ENCODE data around the gene LSP1.
A peak's percentile ranks its signal among the peaks of the same experiment; 100 is the strongest.
"Not testable (repeated sequence)": the region's sequence is repeated elsewhere in the genome, so short reads cannot be mapped to it uniquely, and the experiment has no call there.

The LSP1 gene

GRCh38 chr11:1852877-1853276, at the start of gene LSP1:
LSP1 (plus strand) TSS chr11:1853084; CDS start chr11:1853145, 61 bp downstream.
- in situ Hi-C loops (cut with MboI; ENCODE audit: low pct_unique_long_range_greater_than_20kb, low sequenced_read_pairs), result no loop called here
- peak; percentile 90 for DNase-seq

GRCh38 chr11:1803246-1803645, 49.6 kb upstream of the LSP1 start:
- in situ Hi-C loops (cut with MboI; ENCODE audit: low pct_unique_long_range_greater_than_20kb, low sequenced_read_pairs), result no loop called here
- no peak for DNase-seq

DNA sequence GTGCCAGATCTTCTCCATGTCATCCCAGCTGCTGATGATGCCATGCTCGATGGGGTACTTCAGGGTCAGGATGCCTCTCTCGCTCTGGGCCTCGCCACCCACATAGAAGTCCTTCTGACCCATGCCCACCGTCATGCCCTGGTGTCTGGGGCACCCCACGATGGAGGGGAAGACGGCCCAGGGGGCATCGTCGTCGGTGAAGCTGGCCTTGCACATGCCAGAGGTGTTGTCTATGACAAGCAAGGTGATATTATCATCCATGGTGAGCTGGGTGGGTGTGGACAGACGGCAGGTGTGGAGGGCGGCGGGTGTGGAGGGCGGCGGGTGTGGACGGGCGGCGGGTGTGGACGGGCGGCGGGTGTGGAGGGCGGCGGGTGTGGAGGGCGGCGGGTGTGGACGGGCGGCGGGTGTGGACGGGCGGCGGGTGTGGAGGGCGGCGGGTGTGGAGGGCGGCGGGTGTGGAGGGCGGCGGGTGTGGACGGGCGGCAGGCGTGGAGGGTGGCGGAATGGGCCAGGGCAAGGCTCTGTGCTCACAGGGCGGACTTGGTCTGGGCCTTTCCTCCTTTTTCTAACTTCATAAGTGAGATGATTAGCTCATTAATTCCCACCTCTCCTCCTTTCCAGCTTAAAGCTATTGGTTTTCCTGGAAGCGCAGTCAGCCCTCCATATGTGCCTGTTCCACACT, 48.9 kb upstream of the LSP1 start:
- DNase-seq; in situ Hi-C loops (cut with MboI; ENCODE audit: low pct_unique_long_range_greater_than_20kb, low sequenced_read_pairs): not testable (repeated sequence)

GRCh38 chr11:1805525-1805924, 47.4 kb upstream of the LSP1 start:
- no peak for DNase-seq
- in situ Hi-C loops (cut with MboI; ENCODE audit: low pct_unique_long_range_greater_than_20kb, low sequenced_read_pairs), result no loop called here

DNA sequence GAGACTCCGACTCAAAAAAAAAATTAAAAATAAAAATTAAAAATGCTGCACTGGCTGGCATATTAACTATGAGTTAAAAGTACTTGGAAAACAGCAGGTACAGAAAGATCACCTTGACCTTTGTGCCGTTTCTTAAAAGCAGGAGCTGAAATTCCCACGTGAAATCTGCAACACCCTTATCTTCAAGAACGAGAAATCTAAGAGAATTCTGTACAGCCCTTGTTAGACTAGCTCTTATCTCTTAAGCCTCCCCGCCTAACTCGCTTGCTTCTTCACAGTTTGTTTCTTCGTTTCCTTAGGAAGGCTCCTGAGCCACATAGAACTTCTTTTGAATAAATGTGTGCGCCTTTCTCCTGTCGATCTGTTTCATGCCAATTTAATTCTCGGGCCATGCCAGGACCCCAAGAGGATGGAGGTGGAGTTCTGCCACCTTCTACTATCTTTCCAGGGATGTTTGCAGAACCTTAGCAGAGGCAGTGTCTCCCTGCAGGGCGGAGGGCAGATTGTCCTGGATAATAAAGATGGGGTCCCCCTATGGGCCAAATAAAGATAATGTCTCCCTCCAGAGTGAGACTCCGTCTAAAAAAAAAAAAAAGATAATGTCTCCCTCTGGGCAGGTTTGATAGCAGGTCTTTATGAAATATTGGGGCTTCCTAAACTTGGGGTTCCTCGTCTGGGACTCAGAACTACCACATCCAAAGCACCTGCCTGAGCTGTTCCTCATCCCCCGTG, 45.5 kb upstream of the LSP1 start:
- DNase-seq, result peak; percentile 15

DNA sequence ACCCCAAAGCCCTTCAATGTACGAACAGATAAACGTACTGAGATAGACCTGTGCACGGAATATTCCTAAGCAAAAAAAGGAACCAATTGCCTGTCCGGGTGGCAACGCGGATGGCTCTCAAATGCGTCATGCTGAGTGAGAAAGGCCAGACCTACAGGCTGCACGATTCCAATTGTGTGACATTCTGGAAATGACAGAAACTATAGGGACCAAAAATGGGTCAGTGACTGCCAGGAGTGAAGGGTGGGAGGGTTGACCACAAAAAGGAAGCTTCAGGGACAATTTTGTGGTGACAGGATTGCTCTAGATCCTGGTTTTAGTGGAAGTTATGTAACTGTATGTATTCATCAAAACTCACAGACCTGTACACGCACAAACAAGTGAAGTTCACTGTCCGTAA, 42.1 kb upstream of the LSP1 start:
- peak; percentile 84 for DNase-seq
- in situ Hi-C loops (cut with MboI; ENCODE audit: low pct_unique_long_range_greater_than_20kb, low sequenced_read_pairs), result no loop called here

More for the DNA sequence above, 45.5 kb upstream of the LSP1 start:
- in situ Hi-C loops (cut with MboI; ENCODE audit: low pct_unique_long_range_greater_than_20kb, low sequenced_read_pairs), result no loop called here

- in situ Hi-C loops (cut with MboI; ENCODE audit: low pct_unique_long_range_greater_than_20kb, low sequenced_read_pairs), result no loop called here
- DNase-seq, result no peak
These were observed 40.6 kb upstream of the LSP1 start for GRCh38 chr11:1812274-1812673.

DNA sequence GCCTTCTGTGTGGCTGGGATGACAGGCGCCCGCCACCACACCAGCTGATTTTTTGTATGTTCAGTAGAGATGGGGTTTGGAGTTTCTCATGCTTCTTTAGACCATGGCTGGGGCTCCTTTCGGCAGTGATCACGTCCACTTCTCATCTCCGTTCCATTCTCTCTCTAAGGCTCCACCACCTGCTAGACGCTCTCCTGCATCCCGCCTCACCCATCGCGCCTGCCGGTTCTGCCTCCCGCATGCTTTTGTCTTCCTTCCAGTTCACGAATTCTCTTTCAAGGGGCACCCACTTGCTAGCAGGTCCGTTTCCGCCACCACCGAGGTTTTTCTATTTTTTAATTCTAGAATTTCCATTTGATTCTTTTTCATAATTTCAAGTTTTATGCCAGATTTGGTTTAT, 40.1 kb upstream of the LSP1 start:
- in situ Hi-C loops (cut with MboI; ENCODE audit: low pct_unique_long_range_greater_than_20kb, low sequenced_read_pairs), result no loop called here
- DNase-seq, result no peak

DNA sequence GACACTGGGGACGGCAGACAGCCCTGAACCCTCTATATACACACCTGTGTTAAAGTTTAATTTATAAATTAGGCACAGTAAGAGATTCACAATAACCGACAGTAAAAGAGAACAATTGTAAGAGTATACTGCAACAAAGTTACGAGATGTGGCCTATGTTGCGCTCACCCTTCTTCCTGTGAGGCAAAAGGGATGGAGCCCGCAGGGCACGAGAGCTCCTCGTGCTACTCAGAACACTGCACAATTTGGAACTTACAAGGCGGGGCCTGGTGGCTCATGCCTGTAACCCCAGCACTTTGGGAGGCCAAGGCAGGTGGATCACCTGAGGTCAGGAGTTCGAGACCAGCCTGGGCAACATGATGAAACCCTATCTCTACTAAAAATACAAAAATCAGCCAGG, 39.5 kb upstream of the LSP1 start:
- in situ Hi-C loops (cut with MboI; ENCODE audit: low pct_unique_long_range_greater_than_20kb, low sequenced_read_pairs); DNase-seq: not testable (repeated sequence)

- in situ Hi-C loops (cut with MboI; ENCODE audit: low pct_unique_long_range_greater_than_20kb, low sequenced_read_pairs), result no loop called here
- no peak for DNase-seq
These were observed 38.2 kb upstream of the LSP1 start for GRCh38 chr11:1814691-1815090.

- DNase-seq, result no peak
- in situ Hi-C loops (cut with MboI; ENCODE audit: low pct_unique_long_range_greater_than_20kb, low sequenced_read_pairs), result no loop called here
These were observed 37.6 kb upstream of the LSP1 start for GRCh38 chr11:1815311-1815710.

DNA sequence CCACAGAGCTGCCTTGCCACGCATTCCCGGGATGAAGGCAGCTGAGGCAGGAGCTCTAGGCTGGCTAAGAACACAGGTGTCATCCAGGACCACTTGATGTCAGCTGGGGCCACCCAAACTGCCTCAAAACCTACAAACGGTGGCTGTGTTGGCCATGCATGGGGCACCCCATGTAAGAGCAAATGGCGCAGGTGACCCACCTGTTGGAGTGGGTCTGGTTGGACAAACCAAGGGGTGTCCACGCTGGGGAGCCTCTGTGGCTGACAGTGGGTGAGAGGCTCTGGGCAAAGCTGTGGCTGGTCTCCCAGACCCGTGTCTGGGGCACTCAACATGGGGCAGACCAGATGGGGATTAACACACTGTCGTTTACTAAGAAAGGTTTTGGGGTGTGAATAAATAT, 37.1 kb upstream of the LSP1 start:
- in situ Hi-C loops (cut with MboI; ENCODE audit: low pct_unique_long_range_greater_than_20kb, low sequenced_read_pairs), result no loop called here
- DNase-seq, result no peak

DNA sequence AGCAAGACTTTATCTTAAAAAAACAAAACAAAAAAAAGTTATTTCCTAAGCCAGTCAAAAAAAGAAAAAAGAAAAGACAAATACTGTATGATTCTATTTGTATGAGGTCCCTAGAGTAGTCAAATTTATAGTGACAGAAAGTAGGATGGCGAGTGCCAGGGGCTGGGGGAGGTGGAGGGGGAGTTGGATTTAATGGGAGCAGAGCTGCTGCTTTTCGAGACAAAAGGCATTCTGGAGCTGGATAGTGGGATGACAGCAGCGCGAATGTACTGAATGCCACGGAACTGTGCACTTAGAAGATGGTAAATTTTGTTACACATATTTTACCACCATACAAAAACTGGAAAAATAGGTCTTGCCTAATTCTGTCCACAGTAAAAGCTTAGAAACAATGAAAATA, 35.9 kb upstream of the LSP1 start:
- in situ Hi-C loops (cut with MboI; ENCODE audit: low pct_unique_long_range_greater_than_20kb, low sequenced_read_pairs), result no loop called here

GRCh38 chr11:1817511-1817910, 35.4 kb upstream of the LSP1 start:
- in situ Hi-C loops (cut with MboI; ENCODE audit: low pct_unique_long_range_greater_than_20kb, low sequenced_read_pairs), result no loop called here
- DNase-seq, result no peak

More for the DNA sequence above, 35.9 kb upstream of the LSP1 start:
- DNase-seq, result no peak

DNA sequence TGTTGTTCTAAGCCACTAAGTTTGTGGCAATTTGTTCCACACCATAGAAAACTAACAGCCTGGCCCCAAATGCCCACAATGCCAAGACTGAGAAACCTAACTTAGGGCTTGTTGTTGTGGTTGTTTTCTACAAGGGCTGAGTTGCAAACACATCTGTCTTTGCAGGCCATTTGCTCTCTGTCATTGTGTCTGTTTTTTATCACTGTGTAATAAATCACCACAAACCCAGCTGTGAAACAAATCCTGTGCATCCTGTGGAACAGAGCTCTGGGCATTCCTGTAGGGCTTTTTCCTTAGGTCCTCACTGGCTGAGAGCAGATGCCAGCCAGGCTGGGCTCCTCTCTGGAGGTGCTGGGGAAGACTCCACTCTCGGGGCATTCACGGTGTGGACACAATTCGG, 33.8 kb upstream of the LSP1 start:
- in situ Hi-C loops (cut with MboI; ENCODE audit: low pct_unique_long_range_greater_than_20kb, low sequenced_read_pairs), result no loop called here
- DNase-seq, result no peak

- in situ Hi-C loops (cut with MboI; ENCODE audit: low pct_unique_long_range_greater_than_20kb, low sequenced_read_pairs), result loop anchor here (10.0 kb wide), 1 partner anchor 106 kb away; no protein-coding TSS in a partner anchor
- no peak for DNase-seq
These were observed 32.2 kb upstream of the LSP1 start for GRCh38 chr11:1820463-1821325.

- DNase-seq, result no peak
- in situ Hi-C loops (cut with MboI; ENCODE audit: low pct_unique_long_range_greater_than_20kb, low sequenced_read_pairs), result loop anchor here (10.0 kb wide), 1 partner anchor 107 kb away; no protein-coding TSS in a partner anchor
These were observed 31.3 kb upstream of the LSP1 start for GRCh38 chr11:1821562-1821961.

- DNase-seq, result no peak
- in situ Hi-C loops (cut with MboI; ENCODE audit: low pct_unique_long_range_greater_than_20kb, low sequenced_read_pairs), result loop anchor here (10.0 kb wide), 1 partner anchor 108 kb away; no protein-coding TSS in a partner anchor
These were observed 30.1 kb upstream of the LSP1 start for GRCh38 chr11:1822648-1823375.
